ENCODE measurements around the gene GNAT3. TPM values are rescaled to one million over a fixed set of nuclear protein-coding genes. Genes with fewer than 3 reads are reported as not detected.

Gene GNAT3
- total and polyA plus RNA-seq, 2 donors (not counting 3 experiments of a cell fraction or from before 2014, with no cell fraction given) = not detected

GRCh38 chr7:80488406-80488805, 23.5 kb downstream of the GNAT3 start:
- ChIA-PET CTCF (interaction anchor here (1.8 to 2.1 kb wide), 2 partner anchors 11 to 428 kb away, joined by 4 read pairs; no protein-coding TSS in a partner anchor), POLR2A (no interaction called here)
- no peak overlapping the region for H3K9ac ChIP-seq (replicated peaks; ENCODE audit: extremely low read depth, insufficient read depth, low read length)
- H3K4me3 ChIP-seq (replicated peaks in 1 of 3; ENCODE audit: insufficient read depth in 1 of 3, low read depth in 1 of 3, low read length in 3 of 3) = no peak overlapping the region
- H3K36me3 ChIP-seq (ENCODE audit: control insufficient read depth in 2 of 2, extremely low read depth in 1 of 2, insufficient read depth in 2 of 2, low read length in 2 of 2) = no peaks in the 10 kb centered on the region
- H3K4me2 ChIP-seq (ENCODE audit: insufficient read depth, low read length) = no peak overlapping the region
- no peak for TF ChIP-seq POLR2AphosphoS5 (IDR thresholded peaks at IDR 0.05; ENCODE audit: insufficient read depth, low read depth, low read length)
- no peak for TF ChIP-seq FOS (IDR thresholded peaks at IDR 0.05; ENCODE audit: borderline replicate concordance, insufficient read depth, low read length)
- TF ChIP-seq GATA2 (IDR thresholded peaks at IDR 0.05; ENCODE audit: insufficient read depth, insufficient read length, low read depth, low read length) = no peak
- no peak for TF ChIP-seq MAX (IDR thresholded peaks at IDR 0.05; ENCODE audit: insufficient read depth, insufficient read length)
- no peak for TF ChIP-seq POLR2A (IDR thresholded peaks at IDR 0.05; ENCODE audit: low read depth, low read length)
- TF ChIP-seq JUN (IDR thresholded peaks at IDR 0.05; ENCODE audit: borderline replicate concordance, insufficient read depth, insufficient read length, low read depth) = no peak
- TF ChIP-seq EZH2 (IDR thresholded peaks at IDR 0.05; ENCODE audit: borderline replicate concordance, low read depth, low read length, severe bottlenecking) = no peak
- TF ChIP-seq MYC (IDR thresholded peaks at IDR 0.05; ENCODE audit: low read depth, low read length) = no peak
- no peak for TF ChIP-seq CTCF (IDR thresholded peaks at IDR 0.05; ENCODE audit: extremely low read depth in 1 of 2, insufficient read depth in 1 of 2, low read depth in 1 of 2, low read length in 2 of 2)
- no peaks in the 10 kb centered on the region for H3K9me1 ChIP-seq (replicated peaks; ENCODE audit: control insufficient read depth, extremely low read depth, insufficient read depth, low read length)
- intact Hi-C loops (cut with micrococcal nuclease) (no loop called here), dilution Hi-C loops (cut with MboI; ENCODE audit: extremely low pct_ligation_motif_present, low sequenced_read_pairs) (no loop called here)
- no peaks in the 10 kb centered on the region for H4K20me1 ChIP-seq (replicated peaks; ENCODE audit: control insufficient read depth, extremely low read depth, insufficient read depth, low read length)
- H3K9me3 ChIP-seq (replicated peaks; ENCODE audit: control insufficient read depth, insufficient read depth, low read length) = no peaks in the 10 kb centered on the region
- H3K27ac ChIP-seq (ENCODE audit: insufficient read depth, low read depth, low read length) = no peak overlapping the region
- FAIRE-seq = no peak
- no peaks in the 10 kb centered on the region for H3K27me3 ChIP-seq (ENCODE audit: control insufficient read depth in 2 of 2, insufficient read depth in 2 of 2, low read length in 2 of 2)
- H3K79me2 ChIP-seq (ENCODE audit: control insufficient read depth, insufficient read depth, low read length) = no peaks in the 10 kb centered on the region
- DNase-seq (ENCODE audit: low read depth, low spot score) = no peak
- no TSS peak for BruUV-seq (replicated peaks)
- H3K4me1 ChIP-seq (ENCODE audit: control insufficient read depth, extremely low read depth, insufficient read depth, low read length) = no peaks in the 10 kb centered on the region
- H2AFZ ChIP-seq (ENCODE audit: low read depth, low read length) = no peak overlapping the region

Data from endothelial cell of umbilical vein (primary cell).